SK-N-MC (cell line): Measurements from ENCODE around the gene GP1BB.

Source experiments
- EZH2 ChIP-seq: fragments of 200-600 bp; sonication (generic); IDR thresholded peaks from one replicate; pipeline ENCODE4 v1.6.1; 2017; ENCODE audit warnings: antibody characterized with exemption
- FOXP2 ChIP-seq: optimal IDR thresholded peaks from 2 replicates; pipeline ENCODE3; 2011; ENCODE audit warnings: mild to moderate bottlenecking, moderate library complexity; ENCODE audit not compliant: insufficient read depth; ENCODE audit errors: extremely low read length, control extremely low read depth
- POLR2AphosphoS5 ChIP-seq: IDR thresholded peaks from 2 replicates; pipeline ENCODE4 v1.6.1; 2012; ENCODE audit warnings: mild to moderate bottlenecking, low read depth, low read length, borderline replicate concordance

DNA sequence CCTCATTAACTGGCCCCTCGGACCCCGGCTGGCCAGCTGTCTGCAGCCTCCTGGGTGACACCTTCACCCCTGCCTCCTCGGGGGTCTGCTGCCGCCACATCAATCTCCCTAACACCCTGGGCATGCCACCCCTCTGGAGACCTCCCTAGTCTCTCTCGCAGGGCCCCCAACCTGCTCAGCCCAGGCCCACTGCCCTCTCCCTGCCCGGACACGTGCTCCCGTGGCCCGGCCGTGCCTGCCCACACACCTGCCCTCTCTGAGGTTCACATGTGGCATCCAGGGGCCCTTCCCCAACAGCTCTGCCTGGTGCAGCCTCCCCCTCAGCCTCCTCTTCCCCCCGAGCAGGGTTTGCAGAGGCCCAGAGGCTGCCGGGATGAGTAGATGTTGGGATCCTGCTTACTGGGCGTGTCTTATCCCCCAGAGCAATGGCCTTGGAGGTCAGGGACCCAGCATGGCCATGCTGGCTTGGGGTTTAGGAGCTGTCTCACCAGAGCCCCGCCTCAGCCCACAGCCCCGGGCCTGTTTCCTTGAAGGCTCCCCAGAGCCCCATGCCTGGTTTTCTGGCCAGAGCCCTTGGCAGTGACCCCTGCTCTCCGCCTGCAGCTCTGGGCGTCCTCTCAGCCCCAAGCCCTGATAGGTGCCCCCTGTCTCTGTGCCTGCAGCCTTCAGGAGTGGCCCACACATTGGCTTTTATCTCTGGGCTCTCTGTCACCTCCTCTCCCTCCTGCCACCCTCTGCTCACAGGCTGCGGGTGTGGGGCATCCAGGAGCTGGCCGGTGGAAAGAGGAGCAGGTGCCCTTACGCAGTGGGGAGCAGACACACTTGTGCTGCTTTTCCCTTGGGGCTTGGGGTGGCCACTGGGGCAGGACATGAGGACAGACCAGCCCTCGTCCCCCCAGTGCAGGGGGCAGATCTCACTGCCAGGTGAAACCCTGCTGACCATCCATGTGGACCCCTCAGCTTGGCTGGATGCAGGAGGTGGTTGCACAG is 34.7 kb upstream of the GP1BB start:
- TF ChIP-seq POLR2AphosphoS5 (no peak), EZH2 (no peak), FOXP2 (no peak)
